Measurements from ENCODE around the gene PKD2.
"Not testable (repeated sequence)": the region's sequence is repeated elsewhere in the genome, so short reads cannot be mapped to it uniquely, and the experiment has no call there.

Gene PKD2

GRCh38 chr4:88078579-88078978 is 71.1 kb downstream of the PKD2 start:
- no peak for DNase-seq

DNA sequence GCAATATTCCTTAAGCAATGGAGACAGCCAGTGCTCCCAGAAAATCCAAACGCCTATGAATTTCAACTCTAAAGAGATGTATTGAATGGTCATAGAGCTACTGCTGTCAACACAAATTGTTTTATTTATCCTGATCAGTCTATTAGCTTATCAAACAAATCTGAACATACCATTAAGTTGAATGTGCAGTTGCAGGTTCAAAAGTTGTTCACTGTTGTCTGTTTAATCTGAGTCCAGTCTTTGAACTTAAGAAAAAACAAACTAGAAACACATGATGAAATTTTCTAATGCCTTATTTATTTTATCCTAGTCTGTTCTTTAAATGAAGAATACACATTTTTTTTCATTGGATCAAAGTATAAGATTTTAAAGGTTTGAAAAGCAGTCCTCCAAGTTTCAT is 73.2 kb downstream of the PKD2 start:
- no peak for DNase-seq

DNA sequence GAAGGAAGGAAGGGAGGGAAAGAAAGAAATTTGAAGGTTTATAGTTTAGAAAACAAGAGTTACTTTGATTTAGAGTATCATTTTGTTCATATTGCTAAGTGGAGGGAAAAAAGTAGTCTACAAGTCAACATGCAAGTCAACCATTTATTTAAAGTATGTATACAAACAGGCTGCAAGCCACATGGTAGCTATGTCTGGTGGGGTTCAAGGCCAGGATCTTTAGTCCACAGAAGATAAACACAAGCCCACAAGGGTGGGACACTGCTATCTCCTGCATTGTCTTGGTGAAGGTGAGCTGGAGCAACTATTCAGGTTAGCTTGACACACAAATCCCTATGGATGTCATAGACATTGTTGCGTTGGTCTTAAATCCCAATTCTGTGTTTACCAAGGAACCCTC is 79.6 kb downstream of the PKD2 start:
- no peak for DNase-seq

DNA sequence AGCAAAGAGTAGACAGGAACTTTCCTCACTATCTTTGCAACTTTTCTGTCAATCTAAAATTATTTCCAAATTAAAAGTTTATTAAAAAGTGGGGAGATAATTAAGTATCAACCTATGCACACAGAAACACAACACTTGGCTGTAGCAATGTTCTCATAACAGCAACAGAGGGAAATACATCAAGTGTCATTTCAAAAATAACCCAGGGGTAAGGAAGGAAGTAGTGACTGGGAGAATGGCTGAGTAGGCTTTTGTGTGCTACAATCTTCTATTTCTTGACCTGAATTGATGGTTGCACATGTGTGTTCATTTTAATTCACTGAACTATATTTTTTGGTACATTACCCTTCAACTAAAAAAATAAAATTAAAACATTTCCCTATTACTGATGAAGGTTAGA is 83.5 kb downstream of the PKD2 start:
- no peak for DNase-seq

GRCh38 chr4:88091378-88091777 is 83.9 kb downstream of the PKD2 start:
- no peak for DNase-seq

DNA sequence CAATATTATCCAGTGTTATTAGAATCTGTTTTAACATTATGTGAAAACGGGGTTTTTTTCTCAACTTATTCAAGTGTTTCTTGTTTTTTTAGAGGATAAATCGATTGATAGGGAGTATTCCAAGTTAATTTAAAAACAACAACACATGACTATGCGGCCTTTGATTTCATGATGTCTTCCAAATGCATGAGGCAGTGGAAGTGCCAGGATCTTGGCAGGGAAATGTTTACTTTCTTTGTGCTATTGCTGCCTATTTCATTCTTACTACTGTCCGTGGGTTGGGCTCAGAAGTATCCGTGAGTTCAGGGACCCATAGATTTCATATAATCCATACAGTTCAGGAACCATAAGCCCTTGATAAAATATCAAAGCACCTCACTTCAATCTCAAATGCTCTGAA is 86.4 kb downstream of the PKD2 start:
- DNase-seq, result no peak

DNA sequence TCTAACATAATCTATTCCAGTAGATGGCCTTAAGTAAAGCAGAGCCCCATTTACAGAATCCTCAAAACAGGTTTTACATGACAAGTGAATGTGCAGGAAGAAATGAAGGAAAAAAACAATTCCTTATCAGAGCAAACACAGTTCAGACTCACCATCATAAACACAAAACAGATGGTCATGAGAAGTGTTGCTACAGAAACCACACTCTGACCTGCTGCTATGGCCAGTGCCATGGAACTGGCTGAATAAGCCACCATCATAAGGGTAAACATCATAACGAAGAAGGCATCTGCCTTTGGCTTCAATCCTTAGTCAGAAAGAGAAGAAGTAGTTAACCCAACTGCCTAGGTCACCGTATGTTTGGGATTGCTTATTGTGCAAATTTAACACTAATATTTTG is 89.9 kb downstream of the PKD2 start:
- DNase-seq, result no peak

- no peak for DNase-seq
Measured at GRCh38 chr4:88097781-88098180, 90.3 kb downstream of the PKD2 start.

DNA sequence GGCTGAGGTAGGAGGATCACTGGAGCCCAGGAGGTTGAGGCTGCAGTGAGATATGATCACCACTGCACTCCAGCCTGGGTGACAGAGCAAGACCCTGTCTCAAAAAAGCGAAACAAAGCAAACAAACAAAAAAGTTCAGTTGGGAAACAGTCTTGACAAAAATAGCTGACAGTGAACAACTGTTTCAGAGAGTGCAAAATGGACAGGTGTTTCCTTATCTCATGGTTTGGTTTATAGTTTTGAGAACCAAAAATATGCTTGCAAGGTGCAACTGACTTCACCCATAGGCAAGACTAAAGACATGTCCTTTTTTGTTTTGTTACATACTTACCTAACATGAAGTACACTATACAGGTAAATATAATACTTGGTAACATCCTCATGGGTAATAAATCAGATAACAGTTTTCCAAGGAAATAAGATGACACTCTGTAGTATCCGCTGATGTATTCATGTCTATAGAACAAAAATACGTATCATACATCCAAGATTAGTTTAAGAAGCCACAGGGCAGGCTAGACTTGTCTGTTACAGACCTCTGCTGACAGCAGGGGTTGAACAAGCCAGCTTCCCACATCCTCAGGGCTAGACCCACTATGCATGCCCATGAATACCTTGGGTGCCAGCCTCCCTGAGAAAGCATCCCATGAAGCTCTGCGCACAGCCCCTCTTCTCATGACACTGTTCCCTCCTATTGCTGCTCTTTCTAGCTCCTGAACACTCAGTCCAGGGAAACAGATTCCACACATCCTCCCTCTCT is 91.7 kb downstream of the PKD2 start:
- no peak for DNase-seq

- DNase-seq, result no peak
Measured at GRCh38 chr4:88101165-88101564, 93.7 kb downstream of the PKD2 start.

- DNase-seq, result no peak
Measured at GRCh38 chr4:88102026-88102425, 94.6 kb downstream of the PKD2 start.

- DNase-seq, result peak; percentile 1
Measured at GRCh38 chr4:88104902-88105610, 97.6 kb downstream of the PKD2 start.

- no peak for DNase-seq
Measured at GRCh38 chr4:88106205-88106604, 98.8 kb downstream of the PKD2 start.

GRCh38 chr4:88107406-88108107 is 100.1 kb downstream of the PKD2 start:
- DNase-seq, result no peak

DNA sequence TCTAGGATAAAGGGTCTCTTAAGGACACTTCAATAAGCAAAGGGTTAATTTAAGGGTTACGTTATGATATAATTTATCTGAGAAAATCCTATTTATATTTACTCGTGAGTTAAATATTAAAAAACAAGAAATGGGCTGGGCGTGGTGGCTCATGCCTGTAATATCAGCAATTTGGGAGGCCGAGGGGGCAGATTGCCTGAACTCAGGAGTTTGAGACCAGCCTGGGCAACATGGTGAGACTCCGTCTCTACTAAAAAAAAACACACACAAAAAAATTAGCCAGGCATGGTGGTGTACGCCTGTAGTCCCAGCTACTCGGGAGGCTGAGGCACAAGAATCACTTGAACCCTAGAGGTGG is 100.7 kb downstream of the PKD2 start:
- DNase-seq, result not testable (repeated sequence)

DNA sequence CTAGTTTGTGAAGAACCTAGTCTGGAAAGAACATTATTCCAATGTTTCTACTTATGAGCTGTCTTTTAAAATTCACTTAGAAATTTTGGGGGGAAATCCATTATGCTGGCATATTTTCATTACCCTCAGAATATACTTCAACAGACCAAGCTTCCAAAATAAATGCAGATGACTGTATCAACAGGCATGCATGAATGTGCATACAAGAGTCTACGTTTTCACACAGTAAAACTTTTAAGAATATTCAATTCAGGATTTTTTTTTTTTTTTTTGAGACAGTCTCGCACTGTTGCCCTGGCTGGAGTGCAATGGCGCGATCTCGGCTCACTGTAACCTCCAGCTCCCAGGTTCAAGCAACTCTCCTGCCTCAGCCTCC is 101.3 kb downstream of the PKD2 start:
- no peak for DNase-seq

DNA sequence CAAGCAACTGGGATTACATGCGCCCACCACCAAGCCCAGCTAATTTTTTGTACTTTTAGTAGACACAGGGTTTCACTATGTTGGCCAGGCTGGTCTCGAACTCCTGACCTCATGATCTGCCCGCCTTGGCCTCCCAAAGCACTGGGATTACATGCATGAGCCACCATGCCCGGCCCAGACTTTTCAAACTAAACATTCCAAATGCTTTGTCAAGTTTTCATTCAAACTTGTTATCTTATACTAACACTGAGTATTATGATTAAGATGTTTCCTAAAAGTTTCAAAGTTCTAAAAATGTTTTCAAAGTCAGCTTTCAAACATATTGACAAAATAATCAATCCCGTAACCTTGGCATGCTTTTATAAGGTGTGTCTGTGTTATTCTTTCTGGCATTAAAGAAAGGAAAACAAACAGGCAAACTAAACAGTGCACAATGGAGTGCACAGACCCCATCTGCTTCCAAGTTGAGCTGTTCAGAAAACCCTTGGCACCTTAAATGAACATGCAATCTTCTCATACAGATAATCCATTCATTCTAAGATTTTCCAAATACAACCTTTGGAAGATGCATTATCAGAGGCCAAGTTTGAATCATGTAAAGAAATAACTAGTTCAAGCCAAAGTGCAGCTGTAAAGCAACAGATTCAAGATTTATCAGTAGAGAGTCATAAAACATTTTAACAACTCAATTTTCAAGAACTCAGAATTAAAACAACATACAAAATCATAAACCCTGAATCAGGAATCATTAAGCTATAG is 101.9 kb downstream of the PKD2 start:
- DNase-seq, result no peak

- DNase-seq, result no peak
Measured at GRCh38 chr4:88110826-88111225, 103.4 kb downstream of the PKD2 start.

GRCh38 chr4:88112856-88113255 is 105.4 kb downstream of the PKD2 start:
- no peak for DNase-seq

DNA sequence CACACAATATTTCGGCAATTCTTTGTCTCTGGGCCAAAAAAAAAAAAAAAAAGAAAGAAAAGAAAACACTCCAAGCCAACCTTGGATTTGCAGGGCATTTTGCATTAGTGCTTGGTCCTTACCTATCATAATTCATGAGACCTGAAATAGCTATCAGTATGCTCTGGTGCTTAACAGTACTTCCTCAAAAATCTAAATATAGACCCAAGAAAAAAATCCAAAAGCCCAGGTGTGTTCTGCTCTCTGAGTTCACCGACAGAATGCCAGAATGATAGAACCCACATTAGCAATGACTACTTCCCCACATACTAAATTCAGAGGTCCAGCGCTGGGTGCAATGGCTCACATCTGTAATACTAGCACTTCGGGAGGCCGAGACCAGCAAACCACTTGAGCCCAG is 108.2 kb downstream of the PKD2 start:
- DNase-seq, result no peak

DNA sequence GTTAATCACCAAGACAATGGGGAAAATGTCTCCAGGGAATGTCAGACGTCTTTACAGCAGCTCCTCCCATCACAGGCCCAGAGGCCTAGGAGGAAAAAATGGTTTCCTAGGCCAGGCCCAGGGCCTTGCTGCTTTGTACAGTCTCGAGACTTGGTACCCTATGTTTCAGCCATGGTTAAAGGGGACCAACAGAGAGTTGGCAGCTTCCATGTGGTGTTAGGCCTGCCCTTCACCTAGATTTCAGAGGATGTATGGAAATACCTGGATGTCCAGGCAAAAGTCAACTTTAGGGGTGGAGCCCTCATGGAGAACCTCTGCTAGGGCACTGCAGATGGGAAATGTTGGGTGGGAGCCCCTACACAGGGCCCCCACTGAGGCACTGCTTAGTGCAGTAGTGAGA is 112.5 kb downstream of the PKD2 start:
- no peak for DNase-seq

GRCh38 chr4:88122260-88122659 is 114.8 kb downstream of the PKD2 start:
- not testable (repeated sequence) for DNase-seq

Measured in DMS153 (cell line).